GM23338 (cell line): ENCODE data around the gene FBLN1.

Experiments used
- CREB1 ChIP-seq: fragments of 250-450 bp; sonication (Bioruptor Pico); IDR thresholded peaks from 2 replicates; pipeline ENCODE4 v1.5.0; 2020; ENCODE audit warnings: low read depth, mild to moderate bottlenecking, moderate library complexity
- CTCF ChIP-seq, 2 experiments: fragments of 200-600 bp in 1 of 2; sonication (generic) in 1 of 2; conservative IDR thresholded peaks; 2 replicates each; pipeline versions ENCODE4 v1.5.1 to v1.6.1; 2016 to 2017; ENCODE audit warnings: antibody characterized with exemption in 2 of 2, low read depth in 2 of 2, mild to moderate bottlenecking in 2 of 2, moderate library complexity in 1 of 2
- EZH2 ChIP-seq: fragments of 200-600 bp; sonication (generic); IDR thresholded peaks from one replicate; pipeline ENCODE4 v1.8.0; 2017; ENCODE audit warnings: antibody characterized with exemption, mild to moderate bottlenecking, low read depth; ENCODE audit not compliant: unreplicated experiment
- EZH2phosphoT487 ChIP-seq: fragments of 200-600 bp; sonication (generic); IDR thresholded peaks from one replicate; pipeline ENCODE4 v1.8.1; 2018; ENCODE audit warnings: antibody characterized with exemption; ENCODE audit not compliant: unreplicated experiment
- JUNB ChIP-seq: IDR thresholded peaks from one replicate; pipeline ENCODE4 v1.6.1; 2016; ENCODE audit warnings: antibody characterized with exemption; ENCODE audit not compliant: unreplicated experiment
- NANOG ChIP-seq: IDR thresholded peaks from 2 replicates; pipeline ENCODE4 v1.6.1; 2016; ENCODE audit warnings: antibody characterized with exemption, borderline replicate concordance
- POLR2AphosphoS5 ChIP-seq: IDR thresholded peaks from 2 replicates; pipeline ENCODE4 v1.6.1; 2016; ENCODE audit warnings: antibody characterized with exemption, low read depth
- STAT1 ChIP-seq: IDR thresholded peaks from one replicate; pipeline ENCODE4 v1.6.1; 2016; ENCODE audit warnings: antibody characterized with exemption; ENCODE audit not compliant: unreplicated experiment
- ZNF114 ChIP-seq: fragments of 250-450 bp; sonication (Bioruptor Pico); IDR thresholded peaks from 2 replicates; pipeline ENCODE4 v1.5.0; 2020; ENCODE audit warnings: mild to moderate bottlenecking, moderate library complexity
- ZNF331 ChIP-seq: fragments of 250-450 bp; sonication (Bioruptor Pico); IDR thresholded peaks from 2 replicates; pipeline ENCODE4 v1.5.0; 2020; ENCODE audit warnings: low read depth, mild to moderate bottlenecking, moderate library complexity
- TF ChIP-seq, protein P1 (sequence below): IDR thresholded peaks from one replicate; pipeline ENCODE4 v1.6.1; 2018; ENCODE audit warnings: antibody characterized with exemption; ENCODE audit not compliant: unreplicated experiment
- TF ChIP-seq, protein P2 (sequence below): IDR thresholded peaks from 2 replicates; pipeline ENCODE4 v1.6.1; 2016; ENCODE audit warnings: antibody characterized with exemption

GRCh38 chr22:45640941-45641621 is 138.4 kb downstream of the FBLN1 start:
- TF ChIP-seq CTCF (conservative IDR thresholded peaks at IDR 0.05; ENCODE audit: low read depth in 2 of 2) (no peak), EZH2 (no peak), JUNB (no peak), CREB1 (CRISPR knock-in tag) (no peak), EZH2phosphoT487 (no peak), POLR2AphosphoS5 (no peak), NANOG (no peak), ZNF114 (CRISPR knock-in tag) (no peak), STAT1 (no peak), ZNF331 (CRISPR knock-in tag) (no peak)
- TF ChIP-seq, protein P1, sequence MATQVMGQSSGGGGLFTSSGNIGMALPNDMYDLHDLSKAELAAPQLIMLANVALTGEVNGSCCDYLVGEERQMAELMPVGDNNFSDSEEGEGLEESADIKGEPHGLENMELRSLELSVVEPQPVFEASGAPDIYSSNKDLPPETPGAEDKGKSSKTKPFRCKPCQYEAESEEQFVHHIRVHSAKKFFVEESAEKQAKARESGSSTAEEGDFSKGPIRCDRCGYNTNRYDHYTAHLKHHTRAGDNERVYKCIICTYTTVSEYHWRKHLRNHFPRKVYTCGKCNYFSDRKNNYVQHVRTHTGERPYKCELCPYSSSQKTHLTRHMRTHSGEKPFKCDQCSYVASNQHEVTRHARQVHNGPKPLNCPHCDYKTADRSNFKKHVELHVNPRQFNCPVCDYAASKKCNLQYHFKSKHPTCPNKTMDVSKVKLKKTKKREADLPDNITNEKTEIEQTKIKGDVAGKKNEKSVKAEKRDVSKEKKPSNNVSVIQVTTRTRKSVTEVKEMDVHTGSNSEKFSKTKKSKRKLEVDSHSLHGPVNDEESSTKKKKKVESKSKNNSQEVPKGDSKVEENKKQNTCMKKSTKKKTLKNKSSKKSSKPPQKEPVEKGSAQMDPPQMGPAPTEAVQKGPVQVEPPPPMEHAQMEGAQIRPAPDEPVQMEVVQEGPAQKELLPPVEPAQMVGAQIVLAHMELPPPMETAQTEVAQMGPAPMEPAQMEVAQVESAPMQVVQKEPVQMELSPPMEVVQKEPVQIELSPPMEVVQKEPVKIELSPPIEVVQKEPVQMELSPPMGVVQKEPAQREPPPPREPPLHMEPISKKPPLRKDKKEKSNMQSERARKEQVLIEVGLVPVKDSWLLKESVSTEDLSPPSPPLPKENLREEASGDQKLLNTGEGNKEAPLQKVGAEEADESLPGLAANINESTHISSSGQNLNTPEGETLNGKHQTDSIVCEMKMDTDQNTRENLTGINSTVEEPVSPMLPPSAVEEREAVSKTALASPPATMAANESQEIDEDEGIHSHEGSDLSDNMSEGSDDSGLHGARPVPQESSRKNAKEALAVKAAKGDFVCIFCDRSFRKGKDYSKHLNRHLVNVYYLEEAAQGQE = no peak
- TF ChIP-seq, protein P2, sequence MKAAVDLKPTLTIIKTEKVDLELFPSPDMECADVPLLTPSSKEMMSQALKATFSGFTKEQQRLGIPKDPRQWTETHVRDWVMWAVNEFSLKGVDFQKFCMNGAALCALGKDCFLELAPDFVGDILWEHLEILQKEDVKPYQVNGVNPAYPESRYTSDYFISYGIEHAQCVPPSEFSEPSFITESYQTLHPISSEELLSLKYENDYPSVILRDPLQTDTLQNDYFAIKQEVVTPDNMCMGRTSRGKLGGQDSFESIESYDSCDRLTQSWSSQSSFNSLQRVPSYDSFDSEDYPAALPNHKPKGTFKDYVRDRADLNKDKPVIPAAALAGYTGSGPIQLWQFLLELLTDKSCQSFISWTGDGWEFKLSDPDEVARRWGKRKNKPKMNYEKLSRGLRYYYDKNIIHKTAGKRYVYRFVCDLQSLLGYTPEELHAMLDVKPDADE = no peak
